Mucosa of descending colon (tissue), 3 donors: ENCODE data around the gene GPS1. TPM values are rescaled to one million over a fixed set of nuclear protein-coding genes. Genes with fewer than 3 reads are reported as not detected.
A peak's percentile ranks its signal among the peaks of the same experiment; 100 is the strongest.

Source experiments
- ATAC-seq: fragments of 200-7000 bp; cut with Tn5 transposase; one replicate; pipeline ENCODE4 v1.9.1; 2020; ENCODE audit warnings: mild to moderate bottlenecking, moderate library complexity
- DNase-seq, 3 donors: peaks; one replicate each; pipeline ENCODE4 v3.0.0-alpha.2; 2020
- H3K36me3 ChIP-seq: fragments of 200-600 bp; one replicate; pipeline ENCODE4 v1.8.0; 2021; ENCODE audit warnings: low read depth, mild to moderate bottlenecking
- H3K4me1 ChIP-seq: fragments of 200-600 bp; one replicate; pipeline ENCODE4 v1.8.0; 2021; ENCODE audit warnings: low read depth, mild to moderate bottlenecking
- H3K4me3 ChIP-seq: fragments of 200-600 bp; one replicate; pipeline ENCODE4 v1.8.0; 2021; ENCODE audit warnings: mild to moderate bottlenecking
- H3K9me3 ChIP-seq: fragments of 200-600 bp; one replicate; pipeline ENCODE4 v1.8.0; 2021; ENCODE audit warnings: mild to moderate bottlenecking
- CTCF ChIP-seq: fragments of 200-600 bp; IDR thresholded peaks from one replicate; pipeline ENCODE4 v1.8.0; 2022; ENCODE audit warnings: antibody characterized with exemption, mild to moderate bottlenecking
- intact Hi-C, 2 donors: fragments of 100-400 bp; cut with DNase I in 1 of 2; cut with micrococcal nuclease in 1 of 2; formaldehyde crosslinking; loops; one replicate each; pipeline versions ENCODE4 v1.11.0 to v1.11.1; 2022; cut with DNase I, micrococcal nuclease
- total RNA-seq, 3 donors: library from RNA; stranded (reverse); fragmentation: NEBNext Ultra II Directional in 2 of 3; extraction: Animal tissue kit (Norgen Biotek cat#: 25700) in 2 of 3; gene quantifications; one replicate each; pipeline versions ENCODE4 v1.2.1 to v1.2.4, GENCODE V29; 2021 to 2023
- donor health status: DM: no; HTN: no; CAD: no; lungs with moderate emphysema.
- donor health status: DM: no; HTN: no; CAD: no.
- donor health status: DM: no; HTN: yes; CAD: no.

The GPS1 gene
- total RNA-seq, 3 donors from 2014 or later = 73.6 to 81.6 (median 80.4) TPM

DNA sequence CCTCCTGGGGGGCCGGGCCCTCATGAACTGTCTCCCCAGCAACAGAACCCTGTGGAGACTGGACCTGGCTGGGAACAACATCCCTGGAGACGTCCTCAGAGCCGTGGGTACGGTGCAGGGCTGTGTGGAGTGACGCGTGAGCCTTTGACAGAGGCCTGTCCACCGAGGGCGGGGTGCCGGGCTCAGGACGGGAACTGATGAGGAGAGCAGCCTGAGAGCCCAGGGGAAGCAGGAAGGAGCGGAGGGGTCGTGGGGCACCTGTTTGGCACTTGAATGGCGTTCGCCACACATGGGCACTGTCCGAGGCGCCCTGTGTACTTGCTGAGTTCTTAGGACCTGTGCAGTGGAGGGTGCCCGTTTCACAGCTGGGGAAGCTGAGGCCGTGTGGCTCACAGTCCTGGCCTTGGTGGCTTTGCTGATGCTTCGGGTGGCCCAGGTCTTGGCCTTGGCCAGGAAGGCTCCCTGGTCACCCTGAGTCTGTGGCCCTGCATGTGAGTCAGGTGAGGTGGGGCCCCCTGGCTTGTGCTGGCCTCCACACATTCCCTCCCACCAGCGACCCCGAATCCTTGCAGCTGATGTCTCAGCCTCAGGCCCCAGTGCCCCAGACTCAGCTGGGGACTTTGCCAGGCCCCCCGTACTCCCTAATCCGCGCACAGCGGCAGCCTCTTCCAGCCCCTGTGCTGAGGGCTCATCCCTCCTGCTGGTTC is 26.1 kb upstream of the GPS1 start:
- Histone ChIP-seq H3K36me3 (no peaks in the 10 kb centered on the region), H3K4me1 (peaks cover 26% of the 10 kb centered on the region), H3K9me3 (no peaks in the 10 kb centered on the region), H3K4me3 (no peak overlapping the region)
- intact Hi-C loops = no loop called here
- no peak for DNase-seq
- no peak for TF ChIP-seq CTCF
- no peak for ATAC-seq

DNA sequence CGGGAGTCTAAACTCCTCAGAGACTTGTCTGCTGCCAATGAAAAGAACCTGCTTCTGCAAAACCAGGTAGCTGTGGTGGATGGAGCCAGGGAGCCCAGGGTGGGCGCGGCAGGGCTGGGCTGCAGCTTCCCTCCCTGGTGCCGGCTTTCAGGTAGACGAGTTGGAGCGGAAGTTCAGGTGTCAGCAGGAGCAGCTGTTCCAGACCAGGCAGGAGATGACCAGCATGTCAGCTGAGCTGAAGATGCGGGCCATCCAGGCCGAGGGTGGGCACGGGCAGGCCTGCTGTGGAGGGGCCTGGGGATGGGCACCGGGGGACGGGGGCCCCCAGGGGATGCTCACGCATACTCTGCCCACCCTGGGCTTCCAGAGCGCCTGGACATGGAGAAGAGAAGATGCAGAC is 23.5 kb upstream of the GPS1 start:
- no peaks in the 10 kb centered on the region for H3K9me3 ChIP-seq
- no peak for TF ChIP-seq CTCF
- no peak for ATAC-seq
- H3K4me1 ChIP-seq = peaks cover 20% of the 10 kb centered on the region
- H3K4me3 ChIP-seq = no peak overlapping the region
- DNase-seq = no peak
- H3K36me3 ChIP-seq = no peaks in the 10 kb centered on the region
- intact Hi-C loops = no loop called here

GRCh38 chr17:82028966-82029365 is 22.7 kb upstream of the GPS1 start:
- intact Hi-C loops = no loop called here
- H3K4me1 ChIP-seq = peaks cover 16% of the 10 kb centered on the region
- no peak for ATAC-seq
- no peak for TF ChIP-seq CTCF
- no peaks in the 10 kb centered on the region for H3K36me3 ChIP-seq
- no peak overlapping the region for H3K4me3 ChIP-seq
- no peaks in the 10 kb centered on the region for H3K9me3 ChIP-seq
- no peak for DNase-seq

- peaks cover 12% of the 10 kb centered on the region for H3K4me1 ChIP-seq
- ATAC-seq (no peak), DNase-seq (no peak)
- H3K36me3 ChIP-seq = no peaks in the 10 kb centered on the region
- no peaks in the 10 kb centered on the region for H3K9me3 ChIP-seq
- no peak for TF ChIP-seq CTCF
- intact Hi-C loops = no loop called here
- no peak overlapping the region for H3K4me3 ChIP-seq
Measured at GRCh38 chr17:82029391-82029790, 22.3 kb upstream of the GPS1 start.

GRCh38 chr17:82029990-82030469 is 21.7 kb upstream of the GPS1 start:
- DNase-seq = no peak
- no peak overlapping the region for H3K4me3 ChIP-seq
- no peaks in the 10 kb centered on the region for H3K36me3 ChIP-seq
- no peak for TF ChIP-seq CTCF
- peak; percentile 4 for ATAC-seq
- intact Hi-C loops = loop anchor here (5.0 to 10.0 kb wide), 2 partner anchors 122 to 125 kb away; no protein-coding TSS in a partner anchor
- peaks cover 12% of the 10 kb centered on the region for H3K4me1 ChIP-seq
- H3K9me3 ChIP-seq = no peaks in the 10 kb centered on the region
